Effector memory CD4-positive, alpha-beta T cell (primary cell): Measurements from ENCODE around the gene ISG20.

ENCODE experiments used
- DNase-seq, 3 donors: peaks; one replicate each; pipeline ENCODE4 v3.0.0-alpha.2; 2020
- H3K27ac ChIP-seq: 2 replicates; pipeline ENCODE4 v1.7.0; 2013; ENCODE audit warnings: mild to moderate bottlenecking, low read length, moderate library complexity; ENCODE audit not compliant: insufficient read depth, poor library complexity, severe bottlenecking
- H3K27me3 ChIP-seq: replicated peaks from 2 replicates; pipeline ENCODE4 v1.7.0; 2013; ENCODE audit warnings: mild to moderate bottlenecking, low read length; ENCODE audit not compliant: insufficient read depth, control insufficient read depth, poor library complexity, severe bottlenecking
- H3K36me3 ChIP-seq: 2 replicates; pipeline ENCODE4 v1.7.0; 2013; ENCODE audit warnings: mild to moderate bottlenecking, low read length, moderate library complexity; ENCODE audit not compliant: control insufficient read depth, insufficient read depth
- H3K4me1 ChIP-seq: 2 replicates; pipeline ENCODE4 v1.7.0; 2013; ENCODE audit warnings: low read length, mild to moderate bottlenecking; ENCODE audit not compliant: control insufficient read depth, insufficient read depth, poor library complexity, severe bottlenecking
- H3K4me3 ChIP-seq: 2 replicates; pipeline ENCODE4 v1.7.0; 2013; ENCODE audit warnings: low read length, low read depth, mild to moderate bottlenecking; ENCODE audit not compliant: insufficient read depth, poor library complexity, severe bottlenecking
- H3K9me3 ChIP-seq: 2 replicates; pipeline ENCODE4 v1.7.0; 2013; ENCODE audit warnings: mild to moderate bottlenecking, low read length, moderate library complexity; ENCODE audit not compliant: control insufficient read depth

The ISG20 gene

DNA sequence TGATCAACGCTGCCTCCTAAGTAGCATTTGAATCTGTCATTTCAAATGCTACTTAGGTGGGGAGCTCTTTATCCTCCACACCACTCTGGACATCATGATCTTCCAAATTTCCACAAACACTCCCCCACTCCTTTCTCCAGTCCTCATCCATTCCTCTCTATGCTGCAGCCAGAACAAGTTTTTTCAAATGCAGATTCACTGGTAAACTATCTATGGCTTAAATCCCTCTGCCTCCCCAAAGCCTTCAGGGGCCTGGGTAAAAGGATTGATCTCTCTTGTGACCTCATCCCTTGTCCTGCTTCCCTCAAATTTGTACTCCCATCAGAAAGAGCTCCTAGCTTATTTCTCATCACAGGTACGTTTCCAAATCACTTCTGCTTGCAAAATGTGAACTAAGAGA is 19.0 kb upstream of the ISG20 start:
- Histone ChIP-seq H3K9me3 (no peaks in the 10 kb centered on the region), H3K4me1 (peaks cover 27% of the 10 kb centered on the region), H3K36me3 (no peaks in the 10 kb centered on the region), H3K27ac (no peak overlapping the region), H3K27me3 (no peaks in the 10 kb centered on the region), H3K4me3 (no peak overlapping the region)
- no peak for DNase-seq

DNA sequence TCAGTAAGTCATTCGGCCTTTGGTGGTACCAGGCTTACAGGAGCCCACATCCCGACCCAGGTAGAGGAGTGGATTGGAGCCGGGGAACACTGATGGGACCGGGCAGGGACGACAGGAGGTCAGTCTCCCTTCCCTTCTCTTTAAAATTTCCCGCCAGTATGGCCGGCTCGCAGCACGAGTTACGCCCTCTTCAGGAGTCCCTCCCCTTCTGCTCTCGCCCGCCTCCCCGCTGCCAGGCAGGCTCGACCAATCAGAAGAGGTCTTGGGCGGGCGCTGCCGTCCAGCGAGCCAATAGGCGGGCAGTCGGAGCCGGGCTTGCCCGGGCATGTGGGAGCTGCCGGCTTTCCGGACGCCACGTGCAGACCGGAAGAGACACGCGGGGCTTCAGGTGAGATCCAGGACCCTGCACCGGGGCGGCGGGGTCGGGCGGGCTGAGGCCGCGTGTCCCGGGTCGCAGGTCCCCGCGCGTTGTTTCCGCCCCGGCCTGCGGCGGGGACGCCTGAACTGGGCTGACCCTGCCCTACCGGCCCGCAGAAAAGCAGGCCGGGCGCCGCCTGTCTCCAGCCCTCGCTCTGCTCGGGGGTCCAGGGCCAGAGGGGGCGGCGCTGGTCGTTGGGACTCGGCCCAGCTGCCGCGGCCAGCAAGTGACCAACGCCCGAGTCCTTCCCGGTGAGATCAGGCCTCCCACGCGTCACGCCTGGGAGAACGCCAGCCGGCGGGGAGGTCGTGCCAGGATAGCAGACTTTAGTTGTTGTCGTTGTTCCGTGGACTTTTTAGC is 17.6 kb upstream of the ISG20 start, which contains the start of gene AEN:
Gene AEN (plus strand): TSS at position 346 of the 778 bp plus-strand sequence. CDS start 4,870 bp downstream, outside the sequence.
- Histone ChIP-seq H3K36me3 (no peaks in the 10 kb centered on the region), H3K4me1 (peaks cover 41% of the 10 kb centered on the region)
- DNase-seq, result peak; percentile 91 to 94 (median 94)

GRCh38 chr15:88621789-88622604 is 16.8 kb upstream of the ISG20 start:
- Histone ChIP-seq H3K36me3 (no peaks in the 10 kb centered on the region), H3K4me1 (peaks cover 49% of the 10 kb centered on the region), H3K27ac (peak overlapping the region; percentile 87), H3K4me3 (peak overlapping the region; percentile 78), H3K9me3 (no peaks in the 10 kb centered on the region), H3K27me3 (no peaks in the 10 kb centered on the region)
- peak; percentile 22 to 47 (median 46) for DNase-seq

More for the DNA sequence above, 17.6 kb upstream of the ISG20 start, which contains the start of gene AEN:
- peak within 1 kb of the TSS; percentile 87 for H3K27ac ChIP-seq
- H3K9me3 ChIP-seq, result no peaks in the 10 kb centered on the region
- no peaks in the 10 kb centered on the region for H3K27me3 ChIP-seq
- peak within 1 kb of the TSS; percentile 78 for H3K4me3 ChIP-seq

GRCh38 chr15:88622605-88622975 is 16.2 kb upstream of the ISG20 start:
- Histone ChIP-seq H3K27me3 (no peaks in the 10 kb centered on the region), H3K4me1 (peaks cover 53% of the 10 kb centered on the region), H3K4me3 (peak overlapping the region; percentile 78), H3K27ac (peak overlapping the region; percentile 87), H3K36me3 (no peaks in the 10 kb centered on the region), H3K9me3 (no peaks in the 10 kb centered on the region)
- no peak for DNase-seq

- H3K9me3 ChIP-seq, result no peaks in the 10 kb centered on the region
- peak overlapping the region; percentile 18 for H3K4me3 ChIP-seq
- no peaks in the 10 kb centered on the region for H3K27me3 ChIP-seq
- no peaks in the 10 kb centered on the region for H3K36me3 ChIP-seq
- peaks cover 58% of the 10 kb centered on the region for H3K4me1 ChIP-seq
- DNase-seq, result no peak
- H3K27ac ChIP-seq, result peak overlapping the region; percentile 87
These were observed 15.8 kb upstream of the ISG20 start for GRCh38 chr15:88623061-88623460.

- Histone ChIP-seq H3K4me3 (peak overlapping the region; percentile 18), H3K4me1 (peaks cover 64% of the 10 kb centered on the region), H3K9me3 (no peaks in the 10 kb centered on the region), H3K36me3 (peaks cover under 1% of the 10 kb centered on the region), H3K27me3 (no peaks in the 10 kb centered on the region), H3K27ac (peak overlapping the region; percentile 87)
- no peak for DNase-seq
These were observed 15.2 kb upstream of the ISG20 start for GRCh38 chr15:88623632-88624031.

- no peaks in the 10 kb centered on the region for H3K27me3 ChIP-seq
- no peaks in the 10 kb centered on the region for H3K9me3 ChIP-seq
- peaks cover 71% of the 10 kb centered on the region for H3K4me1 ChIP-seq
- peak overlapping the region; percentile 16 for H3K4me3 ChIP-seq
- peaks cover 8% of the 10 kb centered on the region for H3K36me3 ChIP-seq
- peak overlapping the region; percentile 87 for H3K27ac ChIP-seq
- DNase-seq, result peak in 2 of 3 donors; percentile 38 to 54
These were observed 14.5 kb upstream of the ISG20 start for GRCh38 chr15:88624156-88624970.

DNA sequence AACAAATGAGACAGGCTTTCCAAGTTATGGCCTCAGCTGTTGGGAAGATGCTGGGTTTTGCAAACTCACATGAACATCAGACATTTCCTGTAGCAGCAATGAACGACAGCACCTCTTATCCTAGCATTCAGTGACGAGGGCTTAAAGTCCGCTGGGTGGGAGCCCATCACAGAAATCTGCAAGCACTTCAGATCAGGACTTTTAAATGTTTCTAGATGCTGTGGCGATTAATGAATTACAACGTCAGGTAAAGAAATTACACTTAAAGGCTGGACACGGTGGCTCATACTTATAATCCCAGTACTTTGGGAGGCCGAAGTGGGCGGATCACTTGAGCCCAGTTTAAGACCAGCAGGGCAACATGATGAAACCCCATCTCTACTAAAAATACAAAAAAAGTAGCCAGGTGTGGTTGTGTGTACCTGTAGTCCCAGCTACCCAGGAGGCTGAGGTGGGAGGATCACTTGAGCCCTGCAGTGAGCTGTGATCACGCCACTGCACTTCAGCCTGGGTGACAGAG is 13.8 kb upstream of the ISG20 start:
- Histone ChIP-seq H3K9me3 (no peaks in the 10 kb centered on the region), H3K4me1 (peaks cover 78% of the 10 kb centered on the region), H3K27me3 (no peaks in the 10 kb centered on the region), H3K36me3 (peaks cover 14% of the 10 kb centered on the region), H3K4me3 (peak overlapping the region; percentile 26), H3K27ac (peak overlapping the region; percentile 87)
- no peak for DNase-seq

GRCh38 chr15:88625943-88626741 is 12.7 kb upstream of the ISG20 start:
- H3K9me3 ChIP-seq, result no peaks in the 10 kb centered on the region
- H3K4me1 ChIP-seq, result peaks cover 89% of the 10 kb centered on the region
- peak overlapping the region; percentile 87 for H3K27ac ChIP-seq
- no peak for DNase-seq
- H3K36me3 ChIP-seq, result peaks cover 25% of the 10 kb centered on the region
- H3K27me3 ChIP-seq, result no peaks in the 10 kb centered on the region
- H3K4me3 ChIP-seq, result no peak overlapping the region
